T-helper 2 cell treated with Interferon-gamma antibody and Interleukin-4, amounts not matched to agents 5 μg/mL and 100 μg/mL, for 36 hours (primary cell): ENCODE results near the gene GALNT17.

Source experiments
- DNase-seq: peaks from one replicate; pipeline ENCODE4 v3.0.0; 2021; ENCODE audit warnings: low spot score
- H3K27ac Mint-ChIP-seq: one replicate; pipeline ENCODE4 v1.8.0; 2021; ENCODE audit warnings: mild to moderate bottlenecking, mixed read lengths
- H3K27me3 Mint-ChIP-seq: one replicate; pipeline ENCODE4 v1.8.0; 2021; ENCODE audit warnings: low read depth, mixed read lengths
- H3K36me3 Mint-ChIP-seq: one replicate; pipeline ENCODE4 v1.8.0; 2021; ENCODE audit warnings: low read depth, mixed read lengths
- H3K4me1 Mint-ChIP-seq: one replicate; pipeline ENCODE4 v1.8.0; 2021; ENCODE audit warnings: low read depth, mixed read lengths
- H3K4me3 Mint-ChIP-seq: one replicate; pipeline ENCODE4 v1.8.0; 2022; ENCODE audit warnings: mild to moderate bottlenecking, moderate library complexity, mixed read lengths
- H3K9me3 Mint-ChIP-seq: one replicate; pipeline ENCODE4 v1.8.0; 2021; ENCODE audit warnings: mixed read lengths

The GALNT17 gene

DNA sequence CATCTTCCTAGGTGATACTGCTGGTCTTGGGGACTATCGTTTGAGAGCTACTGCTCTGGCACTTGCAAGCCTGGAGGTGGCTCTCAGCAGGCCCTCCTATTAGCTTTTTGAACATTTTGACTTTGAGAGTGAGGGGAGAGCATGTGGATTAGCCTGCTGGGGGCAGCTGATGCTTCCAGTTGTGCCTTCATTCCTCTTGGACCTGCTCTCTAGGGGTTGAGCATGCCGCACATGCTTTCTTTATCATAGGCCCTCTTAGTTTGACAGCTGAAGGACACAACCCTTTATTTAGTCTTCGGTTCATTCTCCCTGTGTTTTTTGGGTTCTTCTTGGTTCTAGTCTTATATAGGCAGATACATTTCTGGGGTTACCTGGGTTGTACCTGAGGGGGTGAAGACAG lies 132.1 kb downstream of the GALNT17 start:
- Mint-ChIP-seq H3K4me1 (no peaks in the 10 kb centered on the region), H3K27ac (no peak overlapping the region), H3K4me3 (no peak overlapping the region), H3K27me3 (no peaks in the 10 kb centered on the region), H3K9me3 (peaks cover 36% of the 10 kb centered on the region), H3K36me3 (no peaks in the 10 kb centered on the region)
- no peak for DNase-seq

- H3K27ac Mint-ChIP-seq, result no peak overlapping the region
- no peak for DNase-seq
- no peaks in the 10 kb centered on the region for H3K4me1 Mint-ChIP-seq
- no peaks in the 10 kb centered on the region for H3K36me3 Mint-ChIP-seq
- H3K27me3 Mint-ChIP-seq, result no peaks in the 10 kb centered on the region
- no peak overlapping the region for H3K4me3 Mint-ChIP-seq
- peaks cover 51% of the 10 kb centered on the region for H3K9me3 Mint-ChIP-seq
Measured at GRCh38 chr7:71266912-71267311, 135.0 kb downstream of the GALNT17 start.

DNA sequence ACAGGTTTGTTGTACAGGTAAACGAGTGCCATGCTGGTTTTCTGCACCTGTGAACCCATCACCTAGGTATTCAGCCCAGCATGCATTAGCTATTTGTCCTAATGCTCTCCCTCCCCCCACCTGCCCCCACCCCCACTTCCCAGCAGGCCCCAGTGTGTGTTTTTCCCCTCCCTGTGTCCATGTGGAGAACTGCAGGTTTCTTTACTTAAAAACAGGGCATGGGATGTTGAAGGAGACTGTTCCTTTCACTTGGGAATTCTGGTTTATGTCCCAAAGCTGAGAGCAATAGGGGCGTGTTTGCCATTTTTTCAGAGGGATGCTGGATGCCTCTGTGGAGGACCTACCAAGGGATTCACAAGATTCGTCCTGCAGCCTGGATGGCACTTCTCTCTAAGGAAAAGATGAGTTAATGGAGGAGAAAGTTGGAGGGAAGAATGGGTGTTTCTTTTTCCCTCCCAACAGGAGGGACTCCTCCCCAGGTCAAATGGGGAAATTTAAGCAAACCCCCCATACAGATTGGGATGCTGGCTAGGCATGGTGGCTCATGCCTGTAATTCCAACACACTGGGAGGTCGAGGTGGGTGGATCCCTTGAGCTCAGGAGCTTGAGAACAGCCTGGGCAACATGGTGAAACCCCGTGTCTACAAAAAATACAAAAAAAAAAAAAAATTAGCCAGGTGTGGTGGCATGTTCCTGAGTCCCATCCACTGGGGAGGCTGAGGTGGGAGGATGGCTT lies 136.0 kb downstream of the GALNT17 start:
- no peak overlapping the region for H3K27ac Mint-ChIP-seq
- DNase-seq, result no peak
- H3K4me1 Mint-ChIP-seq, result no peaks in the 10 kb centered on the region
- H3K4me3 Mint-ChIP-seq, result no peak overlapping the region
- H3K36me3 Mint-ChIP-seq, result no peaks in the 10 kb centered on the region
- no peaks in the 10 kb centered on the region for H3K27me3 Mint-ChIP-seq
- peaks cover 56% of the 10 kb centered on the region for H3K9me3 Mint-ChIP-seq

GRCh38 chr7:71270558-71270957 lies 138.6 kb downstream of the GALNT17 start:
- no peak for DNase-seq
- Mint-ChIP-seq H3K27me3 (no peaks in the 10 kb centered on the region), H3K27ac (no peak overlapping the region), H3K4me1 (no peaks in the 10 kb centered on the region), H3K36me3 (no peaks in the 10 kb centered on the region), H3K4me3 (no peak overlapping the region), H3K9me3 (peaks cover 48% of the 10 kb centered on the region)

GRCh38 chr7:71271203-71271602 lies 139.3 kb downstream of the GALNT17 start:
- Mint-ChIP-seq H3K9me3 (peaks cover 44% of the 10 kb centered on the region), H3K27ac (no peak overlapping the region), H3K36me3 (no peaks in the 10 kb centered on the region), H3K27me3 (no peaks in the 10 kb centered on the region), H3K4me3 (no peak overlapping the region), H3K4me1 (no peaks in the 10 kb centered on the region)
- no peak for DNase-seq

DNA sequence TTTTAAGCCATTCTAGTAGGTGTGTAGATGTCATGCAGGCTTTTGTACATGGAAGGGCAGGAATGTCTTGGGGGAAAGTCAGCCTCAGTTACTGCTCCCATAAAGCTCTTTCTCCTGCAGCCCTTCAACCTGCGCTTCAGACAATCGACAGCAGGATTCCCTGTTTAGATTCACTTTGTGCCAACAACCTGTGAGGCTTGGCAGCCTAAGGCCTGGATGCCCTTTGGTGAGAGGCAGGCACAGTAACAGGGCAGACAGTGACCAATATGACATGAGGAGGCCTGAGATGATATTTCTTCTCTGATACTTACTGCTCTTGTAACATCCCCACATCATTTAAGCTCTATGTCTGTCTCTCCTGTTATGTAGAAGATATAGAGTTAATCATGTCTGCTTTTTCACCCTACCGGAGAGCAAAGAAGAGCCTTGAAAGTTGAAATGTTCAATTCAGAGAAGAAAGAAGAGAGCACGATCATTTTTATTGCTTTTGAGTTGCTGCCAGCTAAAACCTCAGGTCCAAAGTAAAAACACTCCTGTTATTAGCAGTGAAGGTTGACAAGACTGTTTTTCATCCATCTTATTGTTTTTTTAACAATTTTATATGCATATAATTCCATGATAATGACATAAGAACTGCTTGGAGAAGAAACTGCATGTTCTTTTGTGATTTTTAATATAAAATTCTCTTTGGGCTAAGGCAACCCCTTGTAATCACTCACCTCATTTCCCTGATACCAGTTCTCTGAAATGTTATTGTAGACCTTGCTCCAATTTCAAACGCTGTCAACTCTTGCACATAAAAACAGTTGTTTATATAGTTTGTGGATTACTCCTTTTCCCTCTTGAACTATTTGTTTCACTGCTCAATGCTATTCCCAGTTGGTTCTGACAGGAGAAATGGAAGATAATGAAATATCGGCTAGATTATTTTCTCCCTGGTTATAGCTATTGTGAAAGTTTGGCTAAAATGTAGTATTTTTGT lies 140.9 kb downstream of the GALNT17 start:
- H3K36me3 Mint-ChIP-seq, result no peaks in the 10 kb centered on the region
- H3K4me1 Mint-ChIP-seq, result no peaks in the 10 kb centered on the region
- H3K4me3 Mint-ChIP-seq, result no peak overlapping the region
- no peak overlapping the region for H3K27ac Mint-ChIP-seq
- H3K9me3 Mint-ChIP-seq, result peaks cover 48% of the 10 kb centered on the region
- no peak for DNase-seq
- no peaks in the 10 kb centered on the region for H3K27me3 Mint-ChIP-seq

DNA sequence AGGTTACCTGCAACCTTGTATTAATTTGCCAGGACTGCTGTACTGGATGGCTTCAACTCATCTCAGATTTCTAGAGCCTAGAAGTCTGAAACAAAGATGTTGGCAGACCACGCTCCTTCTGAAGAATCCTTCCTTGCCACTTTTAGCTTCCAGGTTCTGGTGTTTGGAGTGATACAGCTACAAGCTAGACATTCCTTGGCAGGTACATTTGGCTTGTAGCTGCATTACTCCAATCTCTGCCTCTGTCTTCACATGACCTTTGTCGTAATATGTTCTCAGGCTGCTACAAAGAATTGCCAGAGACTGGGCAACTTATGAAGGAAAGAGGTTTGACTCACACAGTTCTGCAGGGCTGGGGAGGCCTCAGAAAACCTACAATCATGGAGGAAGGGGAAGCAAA lies 146.3 kb downstream of the GALNT17 start:
- DNase-seq, result no peak
- no peaks in the 10 kb centered on the region for H3K36me3 Mint-ChIP-seq
- H3K27ac Mint-ChIP-seq, result no peak overlapping the region
- H3K4me1 Mint-ChIP-seq, result no peaks in the 10 kb centered on the region
- no peak overlapping the region for H3K4me3 Mint-ChIP-seq
- H3K9me3 Mint-ChIP-seq, result peaks cover 49% of the 10 kb centered on the region
- no peaks in the 10 kb centered on the region for H3K27me3 Mint-ChIP-seq

DNA sequence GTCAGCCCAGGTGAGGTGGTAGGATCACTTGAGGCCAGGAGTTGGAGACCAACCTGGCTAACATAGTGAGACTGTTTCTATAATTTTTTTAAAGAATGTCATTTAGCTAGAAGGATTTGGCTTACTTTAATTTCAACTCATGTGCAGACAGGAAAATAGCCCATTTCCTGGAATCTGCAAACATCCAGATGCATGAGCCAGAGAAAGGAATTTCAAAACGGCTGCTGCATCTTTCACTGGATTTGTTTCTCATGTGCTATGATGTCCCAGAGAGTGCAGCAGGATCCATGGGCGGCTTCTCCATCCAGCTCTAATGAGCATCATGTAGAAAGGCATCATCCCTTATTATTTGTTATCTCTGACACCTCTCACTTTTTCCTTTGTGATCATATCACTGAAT lies 149.3 kb downstream of the GALNT17 start:
- Mint-ChIP-seq H3K27me3 (no peaks in the 10 kb centered on the region), H3K4me3 (no peak overlapping the region), H3K36me3 (no peaks in the 10 kb centered on the region), H3K27ac (no peak overlapping the region), H3K4me1 (no peaks in the 10 kb centered on the region), H3K9me3 (peaks cover 49% of the 10 kb centered on the region)
- no peak for DNase-seq

DNA sequence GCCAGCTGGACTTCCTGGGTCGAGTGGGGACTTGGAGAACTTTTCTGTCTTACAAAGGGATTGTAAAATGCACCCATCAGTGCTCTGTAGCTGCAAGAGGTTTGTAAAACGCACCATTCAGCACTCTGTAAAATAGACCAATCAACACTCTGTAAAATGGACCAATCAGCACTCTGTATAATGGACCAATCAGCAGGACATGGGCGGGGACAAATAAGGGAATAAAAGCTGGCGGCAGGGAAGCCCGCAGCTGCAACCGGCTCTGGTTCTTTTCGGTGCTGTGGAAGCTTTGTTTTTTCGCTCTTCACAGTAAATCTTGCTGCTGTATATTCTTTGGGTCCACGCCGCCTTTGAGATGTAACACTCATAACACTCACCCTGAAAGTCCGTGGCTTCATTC lies 151.9 kb downstream of the GALNT17 start:
- Mint-ChIP-seq H3K4me1 (no peaks in the 10 kb centered on the region), H3K9me3 (peaks cover 37% of the 10 kb centered on the region), H3K36me3 (no peaks in the 10 kb centered on the region), H3K4me3 (no peak overlapping the region), H3K27me3 (no peaks in the 10 kb centered on the region), H3K27ac (no peak overlapping the region)
- DNase-seq, result no peak

DNA sequence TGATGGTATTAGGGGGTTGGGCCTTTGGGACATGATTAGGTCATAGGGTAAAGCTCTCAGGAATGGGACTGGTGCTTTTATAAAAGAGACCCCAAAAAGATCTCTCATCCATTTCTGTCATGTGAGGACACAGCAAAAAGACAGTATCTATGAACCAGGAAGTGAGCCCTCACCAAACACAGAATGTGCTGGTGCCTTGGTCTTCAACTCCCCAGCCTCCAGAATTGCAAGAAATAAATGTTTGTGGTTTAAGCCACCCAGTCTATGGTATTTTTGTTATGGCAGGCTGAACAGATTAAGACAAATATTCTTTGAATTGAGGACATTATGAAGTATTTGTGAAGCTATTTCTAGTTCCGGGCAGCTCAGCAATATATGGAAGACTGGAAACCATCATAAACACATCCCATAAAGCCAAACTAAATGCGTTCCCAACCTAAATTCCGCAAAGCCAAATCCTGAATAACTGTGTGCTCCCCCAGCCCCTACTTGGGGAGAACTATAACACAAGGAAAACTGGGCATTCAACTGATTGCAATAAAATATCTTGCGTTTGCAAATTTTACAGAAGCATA lies 153.7 kb downstream of the GALNT17 start:
- Mint-ChIP-seq H3K4me1 (no peaks in the 10 kb centered on the region), H3K4me3 (no peak overlapping the region), H3K36me3 (no peaks in the 10 kb centered on the region), H3K9me3 (peaks cover 21% of the 10 kb centered on the region), H3K27ac (no peak overlapping the region), H3K27me3 (no peaks in the 10 kb centered on the region)
- DNase-seq, result no peak

GRCh38 chr7:71286336-71286735 lies 154.4 kb downstream of the GALNT17 start:
- H3K4me3 Mint-ChIP-seq, result no peak overlapping the region
- no peak overlapping the region for H3K27ac Mint-ChIP-seq

GRCh38 chr7:71286924-71287323 lies 155.0 kb downstream of the GALNT17 start:
- H3K4me1 Mint-ChIP-seq, result no peaks in the 10 kb centered on the region
- peaks cover 17% of the 10 kb centered on the region for H3K9me3 Mint-ChIP-seq
- no peaks in the 10 kb centered on the region for H3K27me3 Mint-ChIP-seq
- no peak for DNase-seq
- H3K36me3 Mint-ChIP-seq, result no peaks in the 10 kb centered on the region
- no peak overlapping the region for H3K27ac Mint-ChIP-seq
- H3K4me3 Mint-ChIP-seq, result no peak overlapping the region

More at GRCh38 chr7:71286336-71286735, 154.4 kb downstream of the GALNT17 start:
- Mint-ChIP-seq H3K27me3 (no peaks in the 10 kb centered on the region), H3K9me3 (peaks cover 20% of the 10 kb centered on the region), H3K36me3 (no peaks in the 10 kb centered on the region), H3K4me1 (no peaks in the 10 kb centered on the region)
- no peak for DNase-seq

GRCh38 chr7:71290452-71290851 lies 158.5 kb downstream of the GALNT17 start:
- no peak overlapping the region for H3K27ac Mint-ChIP-seq
- no peak overlapping the region for H3K4me3 Mint-ChIP-seq
- DNase-seq, result no peak
- peaks cover 20% of the 10 kb centered on the region for H3K9me3 Mint-ChIP-seq
- H3K27me3 Mint-ChIP-seq, result no peaks in the 10 kb centered on the region
- H3K36me3 Mint-ChIP-seq, result no peaks in the 10 kb centered on the region
- no peaks in the 10 kb centered on the region for H3K4me1 Mint-ChIP-seq

DNA sequence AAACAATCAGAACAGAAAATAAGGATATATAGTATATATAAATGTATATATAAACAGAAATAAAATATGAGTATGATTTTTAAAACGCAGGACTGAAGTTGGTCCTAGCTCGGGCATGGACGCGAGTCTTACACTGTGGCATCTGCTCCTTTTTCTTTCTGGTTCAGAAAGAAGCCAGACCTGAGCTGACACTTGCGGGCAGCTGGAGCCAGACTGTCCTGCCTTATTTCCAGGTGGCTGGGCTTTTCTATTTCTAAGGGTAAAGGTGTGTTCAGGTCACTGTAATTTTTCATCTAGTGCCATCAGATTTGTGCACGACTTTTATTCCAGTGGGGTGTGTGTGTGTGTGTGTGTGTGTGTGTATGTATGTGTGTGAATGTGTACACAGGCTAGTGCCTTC lies 166.4 kb downstream of the GALNT17 start:
- Mint-ChIP-seq H3K9me3 (peaks cover 37% of the 10 kb centered on the region), H3K27ac (no peak overlapping the region), H3K4me3 (no peak overlapping the region), H3K27me3 (no peaks in the 10 kb centered on the region), H3K36me3 (no peaks in the 10 kb centered on the region), H3K4me1 (no peaks in the 10 kb centered on the region)
- DNase-seq, result no peak
